OCI-M2 (cell line): ENCODE data around the gene CNOT10.

ENCODE experiments used
- DNase-seq: peaks from one replicate; lab custom pipeline; 2025; ENCODE audit not compliant: unreplicated experiment; lab: John Stamatoyannopoulos, UW

The CNOT10 gene

DNA sequence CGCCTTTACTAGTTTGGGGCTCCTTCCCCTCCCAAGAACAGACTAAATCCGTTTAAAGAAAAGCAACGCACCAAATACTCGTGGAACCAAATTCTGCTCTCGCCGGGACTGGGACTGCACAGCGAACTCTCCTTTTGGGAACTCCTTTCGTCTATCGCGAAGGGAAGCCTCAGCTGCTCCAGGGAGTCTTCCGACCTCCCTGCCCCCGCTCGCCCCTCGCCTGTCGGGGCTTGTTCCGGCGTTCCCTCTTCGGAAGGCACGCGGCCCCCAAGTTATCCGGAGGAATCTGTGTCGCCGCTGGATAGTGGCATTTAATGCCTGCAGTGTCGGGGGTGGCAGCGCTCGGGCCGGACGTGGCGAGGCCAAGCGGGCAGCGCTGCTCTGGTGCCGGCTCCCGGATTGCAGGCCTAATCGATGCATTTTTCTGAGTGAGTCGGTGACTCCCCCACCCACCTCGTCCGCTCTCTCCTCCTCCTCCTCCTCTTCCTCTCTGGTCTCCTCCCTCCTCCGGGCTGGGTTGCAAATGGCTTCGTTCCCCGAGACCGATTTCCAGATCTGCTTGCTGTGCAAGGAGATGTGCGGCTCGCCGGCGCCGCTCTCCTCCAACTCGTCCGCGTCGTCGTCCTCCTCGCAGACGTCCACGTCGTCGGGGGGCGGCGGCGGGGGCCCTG lies 132.7 kb downstream of the CNOT10 start, which contains the start of gene TRIM71:
Gene TRIM71, plus strand, starts transcription at position 440 of the 671 bp plus-strand sequence. Its CDS starts 84 bp downstream, at position 524.
- DNase-seq = no peak

DNA sequence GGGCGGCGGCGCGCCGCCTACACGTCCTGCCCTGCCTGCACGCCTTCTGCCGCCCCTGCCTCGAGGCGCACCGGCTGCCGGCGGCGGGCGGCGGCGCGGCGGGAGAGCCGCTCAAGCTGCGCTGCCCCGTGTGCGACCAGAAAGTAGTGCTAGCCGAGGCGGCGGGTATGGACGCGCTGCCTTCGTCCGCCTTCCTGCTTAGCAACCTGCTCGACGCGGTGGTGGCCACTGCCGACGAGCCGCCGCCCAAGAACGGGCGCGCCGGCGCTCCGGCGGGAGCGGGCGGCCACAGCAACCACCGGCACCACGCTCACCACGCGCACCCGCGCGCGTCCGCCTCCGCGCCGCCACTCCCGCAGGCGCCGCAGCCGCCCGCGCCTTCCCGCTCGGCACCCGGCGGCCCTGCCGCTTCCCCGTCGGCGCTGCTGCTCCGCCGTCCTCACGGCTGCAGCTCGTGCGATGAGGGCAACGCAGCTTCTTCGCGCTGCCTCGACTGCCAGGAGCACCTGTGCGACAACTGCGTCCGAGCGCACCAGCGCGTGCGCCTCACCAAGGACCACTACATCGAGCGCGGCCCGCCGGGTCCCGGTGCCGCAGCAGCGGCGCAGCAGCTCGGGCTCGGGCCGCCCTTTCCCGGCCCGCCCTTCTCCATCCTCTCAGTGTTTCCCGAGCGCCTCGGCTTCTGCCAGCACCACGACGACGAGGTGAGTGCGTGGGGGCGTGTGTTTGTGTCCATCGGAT lies 133.4 kb downstream of the CNOT10 start:
- DNase-seq = no peak

DNA sequence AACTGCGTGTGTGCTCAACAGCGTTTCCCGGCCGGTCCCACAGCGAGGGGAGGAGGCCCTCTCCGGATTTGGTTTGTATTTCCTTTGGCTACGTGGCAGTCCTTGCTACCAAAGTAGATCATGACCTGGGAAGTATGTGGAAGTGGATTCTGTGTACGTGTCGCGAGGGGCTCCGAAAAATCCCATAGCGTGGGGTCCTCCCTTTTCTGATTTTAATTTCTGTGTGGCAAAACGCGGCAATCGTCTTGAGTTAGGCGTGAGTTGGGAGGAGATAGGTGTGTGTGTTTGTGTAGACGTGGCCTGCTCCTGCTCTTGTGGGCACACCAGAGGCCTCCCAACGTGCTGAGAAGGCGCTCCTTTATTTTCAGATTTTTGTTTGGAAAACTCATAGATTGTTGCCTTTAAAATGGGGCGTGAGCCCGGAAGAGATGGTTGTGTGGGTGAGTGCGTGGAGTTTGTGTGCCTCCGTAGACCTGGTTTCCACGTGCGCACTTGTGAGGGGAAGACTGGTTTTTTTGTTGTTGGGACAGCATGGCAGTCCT lies 134.1 kb downstream of the CNOT10 start:
- DNase-seq = no peak

DNA sequence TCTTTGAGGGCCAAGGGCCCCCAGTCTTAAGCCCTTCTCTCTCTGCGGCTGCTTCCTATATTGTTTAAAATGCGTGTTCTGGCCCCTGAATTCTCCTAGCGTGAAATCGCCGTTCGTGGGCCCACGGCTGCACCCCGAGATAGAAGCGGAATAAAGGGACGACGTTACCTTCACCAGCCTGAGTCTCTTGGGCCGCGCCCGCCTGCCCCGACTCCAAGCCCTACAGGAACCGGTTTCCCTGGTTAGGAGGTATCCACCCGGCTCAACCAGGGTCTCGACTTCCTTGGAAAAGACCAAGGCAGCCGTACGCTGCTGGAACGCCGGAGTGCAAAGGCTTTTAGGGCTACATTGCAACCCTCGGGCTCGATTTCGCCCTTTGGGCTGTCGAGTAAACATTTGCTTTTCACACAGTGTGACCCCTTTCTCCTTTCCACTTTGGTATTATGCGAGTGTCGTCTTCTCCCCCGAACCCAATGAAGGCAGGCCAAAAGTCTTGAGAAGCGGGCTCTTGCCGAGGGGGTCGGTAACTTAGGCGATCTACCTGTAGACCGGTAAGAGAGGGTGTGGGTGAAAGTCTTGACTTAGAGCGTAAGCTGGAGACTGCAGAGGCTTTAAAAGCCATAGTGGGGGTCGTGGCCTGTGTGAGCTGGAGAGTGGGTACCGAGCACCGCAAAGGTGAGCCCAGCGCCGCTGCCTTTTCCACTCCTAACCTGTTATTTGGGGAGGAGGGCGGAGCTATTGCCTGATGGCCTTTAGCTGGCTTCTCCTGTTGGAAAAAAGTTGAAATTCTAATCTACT lies 134.8 kb downstream of the CNOT10 start:
- DNase-seq = no peak

DNA sequence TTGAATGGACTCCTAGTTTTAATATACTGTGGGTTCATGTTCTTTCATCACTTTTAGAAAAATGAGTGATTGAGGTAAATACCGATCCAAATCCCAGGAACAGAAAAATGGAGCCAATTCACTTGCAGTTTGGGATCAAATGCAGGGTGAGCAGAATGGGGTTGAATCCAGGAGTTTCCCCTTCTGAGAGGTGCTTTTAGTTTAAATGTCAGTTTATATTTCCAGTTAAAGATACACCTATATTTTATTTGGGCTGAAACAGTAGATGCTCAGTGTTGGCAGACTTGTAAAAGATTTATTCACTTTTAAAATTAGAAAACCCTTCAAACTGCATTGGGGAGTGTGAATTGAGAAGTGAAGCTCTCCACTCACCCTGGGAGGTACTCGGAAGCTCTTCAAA lies 135.4 kb downstream of the CNOT10 start:
- DNase-seq = no peak

DNA sequence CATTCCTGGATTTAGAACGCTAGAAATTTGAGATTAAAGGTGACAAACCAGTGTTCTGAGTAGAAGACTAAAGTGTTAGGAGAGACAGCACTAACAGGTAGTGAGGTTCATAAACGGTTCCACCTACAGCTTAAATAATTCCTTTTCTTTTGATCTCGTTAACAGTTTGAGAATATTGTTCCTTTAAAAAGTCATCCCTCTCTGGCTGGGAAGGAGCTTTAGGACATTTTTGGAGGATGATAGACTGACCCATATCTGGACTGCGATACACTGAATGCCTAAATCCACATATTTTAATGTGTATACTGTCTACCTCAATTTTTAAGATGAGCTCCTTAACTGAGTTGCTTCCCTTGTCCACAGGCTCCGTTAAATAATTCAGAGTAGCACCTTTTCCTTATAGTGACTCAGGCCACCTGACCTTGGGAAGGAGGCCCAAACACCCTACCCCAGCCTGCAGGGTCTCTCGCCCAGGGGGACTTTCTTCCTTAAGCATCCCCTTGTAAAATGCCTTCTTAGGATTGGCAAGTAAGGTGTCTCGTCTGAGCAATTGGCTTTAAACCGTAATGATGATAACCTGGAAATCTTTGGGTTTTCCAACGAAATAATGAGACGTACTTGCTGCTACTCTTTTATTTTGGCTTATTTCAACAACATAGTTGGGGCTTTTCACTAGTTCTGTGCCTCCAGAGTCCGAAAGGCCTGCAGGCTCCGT lies 136.1 kb downstream of the CNOT10 start:
- no peak for DNase-seq

DNA sequence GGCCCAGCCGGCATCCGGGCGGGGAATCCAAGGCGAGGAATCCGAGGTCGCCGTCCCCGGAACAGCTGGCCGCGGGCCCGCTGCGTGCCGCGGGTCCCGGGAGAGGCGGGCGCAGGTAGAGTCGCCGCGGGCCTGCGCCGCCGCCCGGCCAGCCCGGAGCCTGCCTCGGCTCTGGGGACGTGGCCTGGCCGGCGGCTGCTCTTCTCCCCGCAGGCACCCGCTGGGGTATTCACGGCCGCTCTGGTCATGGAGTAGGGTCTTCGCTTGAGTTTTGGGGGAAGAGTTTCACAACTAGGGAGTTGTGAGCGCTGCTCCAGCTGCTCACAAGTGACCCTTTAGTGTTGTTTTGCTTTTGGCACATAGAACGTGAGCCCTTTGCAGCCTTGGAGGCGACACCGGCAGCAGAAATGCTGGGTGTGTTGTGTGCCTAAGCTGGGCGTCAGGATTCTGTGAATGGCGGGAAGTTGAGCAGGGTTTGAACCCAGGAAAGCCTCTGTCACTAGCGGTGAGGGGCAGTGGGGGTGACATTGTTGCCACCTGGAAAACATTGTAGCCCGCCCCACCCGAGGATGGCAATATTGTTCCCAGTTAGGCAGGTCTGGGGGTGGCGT lies 136.8 kb downstream of the CNOT10 start:
- no peak for DNase-seq

DNA sequence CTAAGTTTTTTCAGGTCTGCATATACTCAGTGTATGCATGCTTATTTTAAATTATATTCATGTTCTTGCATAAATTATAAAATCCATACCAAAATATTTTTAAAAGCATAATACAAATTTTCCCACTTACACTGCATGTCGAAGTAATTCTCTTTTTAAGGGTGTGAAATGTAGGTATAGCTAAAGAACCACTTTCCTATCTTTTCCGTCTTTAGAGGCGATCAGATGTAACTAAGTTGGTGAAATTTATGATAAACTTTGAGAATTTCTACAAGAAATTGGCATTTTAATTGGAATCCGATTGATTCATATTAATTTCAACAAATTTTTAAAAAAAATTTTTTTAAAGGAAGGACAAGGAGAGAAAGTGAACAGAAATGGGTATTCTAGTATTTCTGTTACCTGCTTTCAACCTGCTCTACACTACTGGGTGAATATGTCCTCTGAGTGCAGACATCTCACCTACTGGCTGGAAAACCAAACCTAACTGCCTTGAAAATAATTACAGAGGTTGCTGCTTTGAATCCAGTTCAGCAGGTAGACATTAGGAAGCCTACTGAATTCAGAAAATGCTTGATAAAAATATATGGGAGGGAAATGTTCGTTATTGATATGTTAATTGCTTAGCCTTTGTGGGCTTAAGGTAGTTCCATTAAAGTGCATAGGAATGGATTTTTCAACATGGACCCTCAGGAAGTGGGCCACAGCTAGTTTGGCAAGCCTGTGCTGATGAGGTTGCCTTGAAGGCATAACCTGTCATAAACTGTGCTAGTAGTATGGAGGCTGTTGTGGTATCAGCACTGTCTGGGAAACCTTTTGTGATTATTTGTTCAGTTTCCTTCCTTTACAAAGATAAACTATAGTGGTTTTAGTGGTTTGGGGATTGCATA lies 137.9 kb downstream of the CNOT10 start:
- no peak for DNase-seq
